Measurements from ENCODE around the gene NEBL.

NEBL gene

DNA sequence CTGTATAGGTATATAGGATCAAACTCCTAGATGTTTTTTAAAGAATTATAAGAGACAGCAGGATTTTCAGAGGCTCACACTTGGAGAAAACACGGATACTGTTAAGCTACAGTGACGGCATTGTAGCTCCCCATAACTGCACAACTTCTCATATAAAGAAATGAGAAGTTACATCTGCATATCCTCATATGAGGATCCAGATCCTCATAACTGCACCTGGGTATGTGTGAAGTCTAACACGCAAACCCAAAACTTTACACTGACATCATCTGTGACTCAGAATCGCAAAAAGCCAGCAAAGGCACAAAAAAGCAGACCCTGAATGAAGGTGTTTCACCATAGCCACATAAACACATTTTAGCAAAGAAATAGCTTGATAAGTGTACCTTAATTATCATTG is 34.1 kb downstream of the NEBL start:
- DNase-seq = no peak

DNA sequence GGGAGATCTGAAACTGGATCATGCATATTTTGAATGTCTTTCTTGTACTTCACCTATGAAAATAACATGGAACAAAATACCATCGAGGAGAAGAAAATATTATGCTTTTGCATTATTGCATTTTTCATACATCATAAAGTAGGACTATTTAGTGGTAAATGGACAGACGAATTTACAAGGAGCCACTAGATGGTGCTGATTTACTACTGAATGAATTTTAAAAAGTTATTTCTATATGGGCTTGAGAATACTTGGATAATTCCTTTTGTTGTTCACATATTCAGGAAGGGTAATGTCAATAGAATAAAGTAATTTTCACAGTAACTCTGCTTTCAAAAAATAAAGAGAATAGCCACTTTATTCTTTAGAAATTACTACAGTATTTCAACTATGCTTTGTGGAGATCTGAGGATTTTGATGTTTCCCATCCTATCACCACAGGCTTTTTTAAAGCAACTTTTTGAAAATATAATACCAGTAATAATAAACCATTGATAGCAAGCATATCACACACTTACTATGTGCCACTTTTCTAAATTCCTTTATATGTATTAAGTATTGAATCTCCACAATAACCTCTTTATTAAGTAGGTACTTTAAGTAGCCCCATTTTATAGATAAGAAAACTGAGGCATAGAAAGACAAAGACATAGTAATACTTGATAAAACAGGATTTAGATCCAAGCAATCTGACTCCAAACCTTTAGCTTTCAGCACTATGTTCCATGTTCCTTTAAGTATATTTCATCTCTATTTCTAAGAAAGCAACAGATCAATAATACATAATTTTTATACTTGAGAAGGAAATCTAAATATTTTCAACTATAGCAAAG is 38.6 kb downstream of the NEBL start:
- DNase-seq = no peak

DNA sequence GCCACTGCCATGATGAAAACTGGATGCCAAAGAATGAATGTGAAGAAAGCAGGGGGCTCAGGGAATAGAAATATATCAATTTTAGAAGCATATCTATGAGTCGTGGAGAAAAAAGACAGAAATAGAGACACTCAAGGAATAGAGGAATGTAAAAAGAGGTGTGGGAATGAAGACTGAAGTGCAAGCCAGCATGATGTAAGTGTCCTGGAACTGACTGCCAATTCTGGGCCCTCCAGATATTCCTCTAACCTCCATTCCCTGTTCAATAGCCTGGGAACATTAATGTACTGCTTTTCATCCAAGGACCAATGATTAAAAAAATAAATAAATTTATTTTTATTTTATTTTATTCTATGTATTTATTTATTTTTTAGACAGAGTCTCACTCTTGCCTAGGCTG is 40.6 kb downstream of the NEBL start:
- DNase-seq = no peak

DNA sequence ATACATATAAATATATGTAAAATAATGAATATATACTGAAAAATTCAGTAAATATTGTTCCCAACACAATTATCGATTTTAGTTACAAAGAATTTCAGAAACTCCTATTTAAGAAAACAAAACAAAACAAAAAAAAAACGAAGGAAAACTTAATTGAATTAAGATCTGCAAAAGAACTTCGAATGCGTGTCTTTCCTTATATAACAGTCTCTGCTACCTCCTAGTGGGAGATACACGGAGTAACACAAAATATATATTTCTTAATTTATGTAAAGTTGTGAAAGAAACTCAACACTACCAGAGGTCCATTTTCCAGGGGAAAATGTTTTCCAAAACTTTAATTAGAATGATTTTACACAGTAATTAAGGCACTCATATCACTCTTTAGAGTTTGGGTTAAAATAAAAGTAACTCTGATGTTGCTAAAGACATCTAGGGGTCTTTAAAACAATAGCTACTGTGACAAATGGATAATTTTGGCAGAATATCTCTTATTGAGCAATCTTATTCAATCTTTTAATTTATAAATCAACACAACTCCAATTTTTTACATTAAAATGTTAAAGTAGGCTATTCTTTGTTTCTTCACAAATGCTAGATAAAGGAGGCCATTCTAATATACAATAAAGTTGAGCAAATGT is 41.6 kb downstream of the NEBL start:
- DNase-seq = no peak

DNA sequence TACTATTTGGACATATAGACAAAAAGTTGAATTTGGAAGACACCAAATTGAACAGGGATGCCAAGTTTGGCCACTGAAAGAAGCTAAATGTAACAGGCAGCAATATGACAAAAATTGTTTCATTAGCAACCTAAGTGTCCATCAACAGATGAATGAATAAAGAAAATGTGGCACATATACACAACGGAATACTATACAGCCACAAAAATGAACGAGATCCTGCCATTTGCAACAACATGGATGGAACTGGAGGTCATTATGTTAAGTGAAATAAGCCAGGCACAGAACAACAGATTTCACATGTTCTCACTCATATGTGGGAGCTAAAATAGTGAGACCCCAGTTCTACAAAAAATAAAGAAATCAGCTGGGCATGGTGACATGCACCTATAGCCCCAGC is 43.8 kb downstream of the NEBL start:
- DNase-seq = no peak

DNA sequence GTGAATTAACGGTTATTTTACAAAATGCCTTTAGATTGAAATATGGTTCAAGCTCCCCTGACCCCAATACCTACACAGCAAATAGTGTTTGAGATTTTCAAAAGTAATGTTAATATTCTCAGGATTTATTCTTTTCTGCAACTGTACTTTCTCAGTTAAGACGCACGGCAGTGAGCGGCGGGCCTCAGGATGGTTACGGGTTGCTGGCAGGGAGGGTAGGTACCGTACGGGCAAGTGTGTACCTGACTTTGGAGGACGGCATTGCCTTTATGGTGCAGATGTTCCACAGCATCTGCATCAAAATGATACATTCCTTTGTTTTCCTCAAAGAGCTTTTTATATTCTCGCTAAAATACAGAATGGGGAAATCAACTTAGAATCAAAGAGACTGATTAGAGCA is 44.8 kb downstream of the NEBL start:
- DNase-seq = no peak

DNA sequence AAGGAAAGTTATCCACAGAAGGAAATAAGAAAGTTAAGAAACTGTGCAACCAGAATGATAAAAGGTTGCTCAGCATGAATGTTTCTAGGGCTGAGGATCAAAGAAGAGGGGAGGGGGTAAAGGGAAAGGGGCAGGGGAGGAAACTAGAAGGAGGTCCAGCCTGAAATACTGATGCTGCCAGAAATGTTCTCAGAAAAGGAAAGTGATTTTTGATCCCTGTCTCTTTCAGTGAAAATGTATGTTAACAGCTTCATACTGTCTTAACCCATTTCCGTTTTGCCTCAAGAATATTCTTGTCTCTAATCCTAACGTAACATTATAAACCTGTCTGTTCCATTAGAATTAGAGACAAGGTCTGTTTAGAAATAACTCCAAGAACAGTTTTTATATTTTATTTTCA is 49.6 kb downstream of the NEBL start:
- DNase-seq = no peak

DNA sequence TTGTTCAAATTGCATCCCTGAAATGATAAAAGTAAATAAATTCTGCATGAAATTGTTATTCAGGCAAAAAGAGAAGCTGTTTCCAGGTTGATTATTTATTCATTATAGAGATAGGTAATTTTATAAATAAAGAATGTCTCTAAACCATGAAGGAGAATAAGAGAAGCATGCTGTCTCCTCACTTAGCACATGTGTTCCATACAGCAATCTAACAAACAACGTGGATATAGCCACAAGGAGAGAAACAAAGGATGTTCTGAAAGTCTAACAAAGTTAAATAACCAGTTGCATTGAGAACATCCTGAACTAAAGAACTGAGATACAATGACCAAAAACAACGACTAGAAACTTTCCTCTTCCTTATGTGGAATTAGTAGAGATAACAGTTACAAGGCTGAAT is 50.8 kb downstream of the NEBL start:
- DNase-seq = no peak

DNA sequence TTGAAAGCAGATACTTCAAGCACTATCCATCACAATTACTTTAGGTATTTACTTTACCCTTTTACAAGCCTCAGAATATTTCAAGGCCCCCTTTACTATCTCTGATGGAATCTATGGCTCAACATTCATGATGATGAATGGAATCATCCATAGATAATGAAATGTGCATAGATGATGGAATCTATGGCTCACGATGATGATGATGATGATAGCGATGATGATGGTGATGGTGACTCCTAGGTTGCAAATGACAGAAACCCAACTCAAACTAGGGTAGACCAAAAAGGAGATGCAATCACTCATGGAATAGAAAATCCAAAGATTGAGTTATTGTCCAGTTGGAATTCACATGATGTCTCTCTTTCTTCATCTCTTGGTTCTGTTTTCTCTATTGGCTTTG is 55.7 kb downstream of the NEBL start:
- no peak for DNase-seq

DNA sequence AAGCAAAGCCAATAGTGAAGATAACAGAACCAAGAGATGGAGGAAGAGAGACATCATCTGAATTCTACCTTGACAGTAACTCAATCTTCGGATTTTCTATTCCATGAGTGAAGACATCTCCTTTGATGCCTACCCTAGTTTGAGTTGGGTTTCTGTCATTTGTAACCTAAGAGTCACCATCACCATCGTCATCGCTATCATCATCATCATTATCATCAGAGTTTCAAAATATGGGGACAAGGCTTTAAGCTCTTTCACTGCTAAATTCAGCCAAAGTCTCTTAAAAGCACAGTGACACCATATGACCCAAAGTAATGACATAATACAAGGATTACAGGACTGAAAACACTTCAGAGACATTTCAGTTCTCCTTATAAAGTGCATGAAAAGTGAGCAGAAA is 57.2 kb downstream of the NEBL start:
- no peak for DNase-seq

DNA sequence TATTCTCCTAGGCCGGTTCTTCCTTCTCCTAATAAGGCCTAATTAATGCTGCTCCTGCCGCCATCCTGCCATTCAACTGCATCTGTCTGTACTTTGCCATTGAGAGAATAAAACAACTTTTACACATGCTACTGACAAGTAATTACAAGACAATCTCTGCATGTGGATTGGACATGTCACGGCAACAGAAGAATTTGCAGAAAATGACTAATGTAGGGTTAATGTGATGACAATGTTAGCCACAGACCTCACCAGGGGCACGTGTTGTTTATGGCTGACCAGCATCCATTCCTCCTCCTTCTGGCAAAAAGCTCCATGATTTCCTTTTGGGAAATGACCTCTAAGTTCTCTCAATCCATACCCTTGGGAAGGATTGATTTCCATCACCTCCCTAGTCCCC is 58.0 kb downstream of the NEBL start:
- no peak for DNase-seq

DNA sequence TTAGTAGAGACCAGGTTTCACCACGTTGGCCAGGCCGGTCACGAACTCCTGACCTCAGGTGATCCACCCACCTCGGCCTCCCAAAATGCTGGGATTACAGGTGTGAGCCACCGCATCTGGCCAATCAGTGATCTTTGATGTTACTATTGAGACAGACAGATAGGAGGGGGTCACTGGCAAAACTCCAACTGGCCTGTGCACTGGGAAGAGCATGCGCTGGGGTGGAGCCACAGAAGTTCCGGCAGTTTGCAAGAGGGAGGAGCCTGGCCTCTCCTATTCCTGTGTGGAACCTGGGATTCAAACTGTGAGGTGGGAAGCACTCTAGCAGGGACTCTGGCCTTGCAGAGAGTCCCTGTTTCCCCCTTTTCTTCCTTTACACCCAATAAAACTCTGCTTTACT is 60.7 kb downstream of the NEBL start:
- DNase-seq = no peak

DNA sequence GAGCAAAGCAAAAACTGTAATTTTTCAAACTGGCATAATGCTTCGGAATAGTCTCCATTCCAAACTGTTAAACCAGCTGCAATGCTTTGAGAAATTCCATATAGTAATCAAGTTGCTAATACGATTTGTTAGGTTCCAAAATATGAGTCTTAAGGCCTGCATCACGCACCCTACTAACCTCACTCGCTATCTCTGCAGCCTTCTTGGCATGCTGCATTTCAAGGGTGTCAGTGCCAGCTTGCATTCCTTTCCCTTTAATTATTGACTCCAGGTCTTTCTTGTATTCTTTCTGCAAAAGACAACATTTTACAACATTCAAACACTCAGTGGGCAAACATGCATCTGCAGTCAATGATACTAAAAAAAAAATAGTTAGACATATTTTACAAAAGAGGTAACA is 61.8 kb downstream of the NEBL start:
- DNase-seq = no peak

DNA sequence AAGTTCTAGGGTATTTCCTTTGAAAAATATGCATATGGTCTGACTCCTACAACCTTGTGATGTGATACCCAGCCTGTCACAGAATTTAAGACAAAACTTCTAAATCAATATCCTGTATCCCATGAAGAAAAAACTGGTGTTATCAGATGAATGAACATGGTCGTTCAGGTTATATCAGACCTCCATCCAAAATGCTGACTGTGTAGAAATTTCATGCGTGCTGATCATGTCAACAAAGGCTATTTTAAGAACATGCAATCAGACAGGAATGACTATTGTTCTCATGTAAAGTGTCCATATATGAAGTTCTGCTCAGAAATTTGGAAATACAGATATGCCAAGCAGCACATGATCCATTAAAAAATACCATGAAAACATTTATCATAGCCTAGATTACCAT is 62.3 kb downstream of the NEBL start:
- no peak for DNase-seq

DNA sequence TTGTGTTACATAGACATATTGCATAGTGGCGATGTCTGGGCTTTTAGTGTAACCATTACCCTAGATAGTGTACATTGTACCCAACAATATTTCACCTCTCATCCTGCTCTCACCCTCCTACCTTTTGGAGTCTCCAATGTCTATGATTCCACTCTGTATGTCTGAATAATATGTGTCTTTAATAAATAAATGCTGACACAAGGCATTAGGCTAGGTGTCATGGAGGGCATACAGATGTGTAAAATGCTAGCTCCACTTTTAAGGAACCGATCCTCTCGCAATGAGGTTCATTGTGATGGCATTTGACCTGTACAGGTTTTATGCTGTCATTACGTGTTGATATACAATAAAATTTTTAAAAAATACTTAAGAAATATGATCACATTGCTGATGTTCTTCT is 74.3 kb downstream of the NEBL start:
- no peak for DNase-seq

DNA sequence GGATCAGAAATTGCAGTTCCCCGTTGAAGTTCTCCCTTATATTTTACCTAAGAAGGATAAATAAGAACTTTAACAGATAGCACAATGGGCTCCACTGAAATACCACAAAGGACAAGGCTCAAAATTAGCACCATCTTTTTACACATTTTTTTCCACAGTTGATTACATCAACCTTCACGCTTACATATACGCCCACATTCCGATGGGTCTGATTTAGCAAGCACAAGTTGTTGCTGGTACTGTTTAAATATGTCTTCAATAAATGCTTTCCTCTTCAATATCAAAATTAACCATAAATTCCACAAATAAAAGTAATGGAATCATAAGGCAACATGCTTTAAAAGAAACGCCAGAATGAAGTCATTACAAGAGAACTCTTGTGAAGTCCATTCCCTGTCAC is 79.5 kb downstream of the NEBL start:
- DNase-seq = no peak

DNA sequence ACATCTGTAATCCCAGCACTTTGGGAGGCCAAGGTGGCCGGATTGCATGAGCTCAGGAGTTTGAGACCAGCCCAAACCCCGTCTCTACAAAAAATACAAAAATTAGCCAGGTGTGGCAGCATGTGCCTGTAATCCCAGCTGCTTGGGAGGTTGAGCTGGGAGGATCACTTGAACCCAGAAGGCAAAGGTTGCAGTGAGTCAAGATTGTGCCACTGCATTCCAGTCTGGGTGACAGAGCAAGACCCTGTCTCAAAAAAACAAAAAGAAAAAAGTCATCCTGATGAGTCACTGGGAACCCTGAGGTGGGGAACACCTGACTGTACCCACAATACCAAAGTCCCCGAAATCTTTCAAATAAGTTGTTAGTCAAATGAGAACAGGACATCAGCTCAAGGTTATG is 80.0 kb downstream of the NEBL start:
- DNase-seq = no peak

DNA sequence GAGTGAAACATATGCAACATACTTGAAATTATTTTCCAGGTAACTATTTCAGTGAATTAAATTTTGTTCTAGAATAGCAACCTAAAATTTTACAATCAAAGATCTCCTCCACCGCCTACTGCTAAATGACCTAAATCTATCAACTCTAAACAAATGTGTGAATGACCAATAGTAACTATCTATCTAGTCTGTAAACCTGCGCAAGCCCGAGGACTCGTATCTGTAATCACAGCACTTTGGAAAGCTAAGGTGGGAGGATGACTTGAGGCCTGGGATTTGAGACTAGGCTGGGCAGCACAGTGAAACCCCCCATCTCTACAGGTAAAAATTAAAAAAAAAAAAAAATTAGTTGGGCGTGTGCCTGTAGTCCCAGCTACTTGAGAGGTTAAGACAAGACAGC is 83.0 kb downstream of the NEBL start:
- DNase-seq = no peak

DNA sequence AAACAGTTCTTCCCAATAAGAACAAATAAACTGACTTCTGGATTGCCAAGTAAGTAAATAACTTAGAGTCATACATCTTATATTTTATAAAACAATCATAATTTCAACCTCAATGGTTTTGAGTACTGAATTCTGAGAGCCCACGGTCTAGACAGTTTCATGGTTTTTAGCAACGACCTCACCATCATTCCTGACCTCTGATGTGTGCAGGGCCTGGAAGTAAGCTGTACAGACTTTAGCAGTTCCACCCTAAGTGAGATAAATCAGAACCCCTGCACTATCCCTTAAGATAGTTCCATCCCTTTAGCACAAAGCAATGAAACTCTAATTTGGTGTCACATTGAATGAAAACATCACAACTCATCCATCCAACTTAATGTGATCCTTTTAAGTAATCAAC is 86.0 kb downstream of the NEBL start:
- DNase-seq = no peak

DNA sequence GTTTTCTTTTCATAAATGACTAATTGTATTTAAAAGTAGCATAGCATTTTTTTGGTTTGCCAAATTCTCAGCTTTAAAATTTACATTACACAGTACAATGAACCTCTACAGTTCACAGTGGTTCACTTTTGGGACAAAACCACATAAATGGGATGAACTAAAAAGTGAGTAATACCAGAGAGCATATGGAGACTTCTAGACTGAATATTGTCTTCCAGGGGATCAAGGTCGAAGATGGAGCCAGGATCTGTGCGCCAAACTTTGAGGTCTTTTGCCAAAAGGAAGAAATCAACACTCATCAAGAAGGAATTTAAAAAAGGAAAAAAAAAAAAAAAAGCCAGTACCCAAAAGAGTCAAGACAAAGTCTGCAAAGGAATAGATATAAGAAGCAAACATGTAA is 87.5 kb downstream of the NEBL start:
- no peak for DNase-seq

DNA sequence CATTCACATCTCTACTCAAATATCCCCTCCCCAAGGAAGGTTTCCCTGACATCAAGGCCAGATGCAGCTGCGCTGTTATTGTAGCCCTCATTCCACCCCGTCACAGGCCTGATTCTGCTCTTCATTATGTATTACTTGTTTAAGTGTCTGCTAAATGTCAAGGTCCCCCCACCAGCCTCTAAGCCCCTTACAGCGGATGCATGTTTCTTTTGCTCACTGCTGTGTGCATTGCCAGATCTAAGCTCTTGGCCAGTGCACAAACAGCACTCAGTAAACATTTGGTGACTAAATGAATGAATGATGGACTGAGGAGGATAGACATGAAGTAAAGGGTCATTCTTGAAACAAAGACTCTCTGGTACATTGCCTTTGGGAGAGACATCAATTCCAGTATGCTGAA is 90.6 kb downstream of the NEBL start:
- no peak for DNase-seq

DNA sequence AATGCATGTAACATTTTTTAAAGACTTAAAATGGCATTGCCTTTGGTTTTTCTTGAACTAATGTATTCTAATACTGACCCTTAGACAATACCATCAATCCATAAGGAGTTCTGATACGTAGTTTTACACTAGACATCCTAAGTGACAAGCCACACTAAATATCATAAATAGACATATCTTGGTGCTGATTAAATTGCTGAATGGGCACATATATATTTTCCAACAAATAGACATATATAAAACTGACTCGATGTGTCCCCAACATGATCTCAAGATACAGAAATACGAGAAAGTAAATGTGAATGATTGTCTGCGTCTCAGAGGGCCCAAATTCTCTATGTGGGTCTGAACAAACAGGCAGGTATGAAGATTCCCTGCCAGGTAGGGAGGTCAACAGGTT is 99.8 kb downstream of the NEBL start:
- DNase-seq = no peak

DNA sequence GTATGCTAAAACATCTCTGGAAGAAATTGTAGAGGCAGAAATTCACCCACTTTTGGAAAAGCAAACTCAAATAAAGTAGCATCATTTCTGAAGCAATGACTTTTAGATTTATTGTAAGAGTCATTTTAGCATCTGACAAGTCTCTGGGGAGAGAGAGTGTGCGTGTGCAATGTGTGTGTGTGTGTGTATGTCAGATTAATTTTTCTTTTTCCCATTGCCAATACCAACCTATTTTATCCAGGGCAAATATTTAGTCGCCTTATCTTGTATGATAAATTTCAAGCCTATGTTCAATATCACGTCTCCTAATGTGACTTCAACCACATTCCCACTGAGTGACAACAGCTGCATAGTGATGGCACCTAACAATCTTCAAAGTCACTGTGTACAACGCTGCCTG is 101.7 kb downstream of the NEBL start:
- DNase-seq = no peak

DNA sequence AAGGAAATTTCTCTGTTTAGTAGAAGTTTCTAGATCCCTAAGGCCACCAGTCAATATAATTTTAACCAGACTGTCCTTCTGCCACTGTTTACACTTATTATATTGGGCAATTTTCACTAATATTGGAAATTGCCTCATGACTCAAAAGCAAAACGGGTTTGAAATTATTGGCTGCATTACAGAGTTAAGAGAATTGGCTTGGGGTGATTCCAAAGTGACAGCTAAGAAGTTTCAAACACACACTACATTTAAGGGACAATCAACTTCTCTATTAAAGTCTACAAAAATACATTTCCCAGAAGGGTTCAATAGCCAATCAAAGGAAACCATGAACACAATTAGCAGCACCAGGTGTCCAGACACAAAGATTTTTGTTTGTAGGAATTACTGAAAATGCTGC is 111.9 kb downstream of the NEBL start:
- no peak for DNase-seq

Measured in CD4-positive, alpha-beta T cell treated with Interleukin-21 for 1 hour (primary cell).